Neural progenitor cell (in vitro differentiated cells): Measurements from ENCODE around the gene AQP12B. TPM values are rescaled to one million over a fixed set of nuclear protein-coding genes. Genes with fewer than 3 reads are reported as not detected.

Source experiments
- DNase-seq: peaks from one replicate; pipeline ENCODE4 v3.0.0-alpha.2; 2016; ENCODE audit warnings: low spot score
- H2AFZ ChIP-seq: fragments of 200-600 bp; sonication (generic); replicated peaks from 2 replicates; pipeline ENCODE4 v1.6.1; 2016; ENCODE audit warnings: antibody characterized with exemption
- H3F3A ChIP-seq: fragments of 200-600 bp; sonication (generic); 2 replicates; pipeline ENCODE4 v1.6.1; 2016; ENCODE audit warnings: antibody characterized with exemption, low read depth
- H3K27ac ChIP-seq: fragments of 200-600 bp; sonication (generic); 2 replicates; pipeline ENCODE4 v1.5.1; 2016; ENCODE audit warnings: mild to moderate bottlenecking
- H3K27me3 ChIP-seq: fragments of 200-600 bp; sonication (generic); 2 replicates; pipeline ENCODE4 v1.6.1; 2016; ENCODE audit warnings: mild to moderate bottlenecking, moderate library complexity
- H3K36me3 ChIP-seq: fragments of 200-600 bp; sonication (generic); 2 replicates; pipeline ENCODE4 v1.5.1; 2016
- H3K4me1 ChIP-seq: fragments of 200-600 bp; sonication (generic); 2 replicates; pipeline ENCODE4 v1.6.1; 2016; ENCODE audit warnings: mixed run types
- H3K4me2 ChIP-seq: fragments of 200-600 bp; sonication (generic); 2 replicates; pipeline ENCODE4 v1.6.1; 2016
- H3K4me3 ChIP-seq: fragments of 200-600 bp; sonication (generic); 2 replicates; pipeline ENCODE4 v1.5.1; 2016
- H3K79me2 ChIP-seq: fragments of 200-600 bp; sonication (generic); 2 replicates; pipeline ENCODE4 v1.6.1; 2016; ENCODE audit warnings: low read depth
- H3K9ac ChIP-seq: fragments of 200-600 bp; sonication (generic); 2 replicates; pipeline ENCODE4 v1.6.1; 2016
- H3K9me3 ChIP-seq: fragments of 200-600 bp; sonication (generic); 2 replicates; pipeline ENCODE4 v1.5.1; 2016; ENCODE audit warnings: low read depth
- H4K20me1 ChIP-seq: fragments of 200-600 bp; sonication (generic); 2 replicates; pipeline ENCODE4 v1.6.1; 2016; ENCODE audit warnings: low read depth
- H3K27ac Mint-ChIP-seq: 3 replicates; pipeline ENCODE4 v1.8.0; 2021; ENCODE audit warnings: mixed read lengths
- H3K27me3 Mint-ChIP-seq: 2 replicates; pipeline ENCODE4 v1.8.0; 2022; ENCODE audit warnings: low read depth, mild to moderate bottlenecking, inconsistent platforms, moderate library complexity, mixed read lengths; ENCODE audit not compliant: insufficient read depth
- H3K36me3 Mint-ChIP-seq: 3 replicates; pipeline ENCODE4 v1.8.0; 2021; ENCODE audit warnings: mixed read lengths
- H3K4me1 Mint-ChIP-seq: 3 replicates; pipeline ENCODE4 v1.8.0; 2021; ENCODE audit warnings: mixed read lengths
- H3K4me3 Mint-ChIP-seq: 3 replicates; pipeline ENCODE4 v1.8.0; 2021; ENCODE audit warnings: mild to moderate bottlenecking, moderate library complexity, mixed read lengths
- H3K9me3 Mint-ChIP-seq: 3 replicates; pipeline ENCODE4 v1.8.0; 2020; ENCODE audit warnings: mixed read lengths
- CTCF ChIP-seq: fragments of 200-600 bp; sonication (generic); IDR thresholded peaks from 2 replicates; pipeline ENCODE4 v1.5.1; 2017; ENCODE audit warnings: antibody characterized with exemption, mild to moderate bottlenecking
- EZH2 ChIP-seq: fragments of 200-600 bp; sonication (generic); IDR thresholded peaks from 2 replicates; pipeline ENCODE4 v1.6.1; 2017; ENCODE audit warnings: antibody characterized with exemption, mild to moderate bottlenecking, moderate library complexity
- EZH2phosphoT487 ChIP-seq: fragments of 200-600 bp; sonication (generic); IDR thresholded peaks from 2 replicates; pipeline ENCODE4 v1.6.1; 2017; ENCODE audit warnings: antibody characterized with exemption
- total RNA-seq: library from RNA; depleted of rRNA; stranded (reverse); fragments of >200 nt; gene quantifications from 2 replicates; pipeline ENCODE4 v1.2.3, GENCODE V29; 2015; ENCODE audit warnings: low replicate concordance

AQP12B gene
- total RNA-seq, 1 donor from 2014 or later, result not detected

- Histone ChIP-seq H3K4me1 (no peaks in the 10 kb centered on the region), H3K4me2 (no peak overlapping the region), H3K27ac (no peak overlapping the region), H3K9ac (no peak overlapping the region), H3K79me2 (no peaks in the 10 kb centered on the region), H3K27me3 (peaks cover 13% of the 10 kb centered on the region), H4K20me1 (no peaks in the 10 kb centered on the region), H2AFZ (no peak overlapping the region), H3K36me3 (no peaks in the 10 kb centered on the region), H3K9me3 (no peaks in the 10 kb centered on the region), H3K4me3 (no peak overlapping the region), H3F3A (no peaks in the 10 kb centered on the region)
- Mint-ChIP-seq H3K27ac (no peak overlapping the region), H3K4me1 (peaks cover 3% of the 10 kb centered on the region), H3K36me3 (no peaks in the 10 kb centered on the region), H3K9me3 (no peaks in the 10 kb centered on the region), H3K4me3 (no peak overlapping the region), H3K27me3 (peaks cover 4% of the 10 kb centered on the region)
- no peak for TF ChIP-seq EZH2phosphoT487
- no peak for DNase-seq
Measured at GRCh38 chr2:240672076-240672700, 10.5 kb downstream of the AQP12B start.

DNA sequence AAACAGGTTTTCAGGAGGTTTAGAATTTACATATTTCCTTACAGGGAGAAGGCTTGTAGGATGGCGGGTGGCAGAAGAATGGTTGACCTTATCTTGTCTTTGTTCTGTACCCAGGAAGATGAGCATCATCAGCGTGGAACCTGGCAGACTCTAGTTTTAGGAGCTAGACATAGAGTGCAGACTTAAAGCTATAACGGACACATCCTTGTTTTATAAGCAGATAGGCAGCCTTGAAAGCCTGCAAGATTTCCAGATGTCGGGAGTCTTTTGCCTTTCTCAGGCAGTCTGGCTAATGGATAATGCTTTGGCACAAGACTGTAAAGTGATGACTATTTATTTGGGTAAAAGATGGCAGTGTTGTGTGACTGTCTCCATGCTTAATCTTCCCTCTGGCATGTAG is 11.7 kb downstream of the AQP12B start:
- H3K36me3 Mint-ChIP-seq, result no peaks in the 10 kb centered on the region
- H3K27me3 Mint-ChIP-seq, result peaks cover 4% of the 10 kb centered on the region
- Histone ChIP-seq H3K9me3 (no peaks in the 10 kb centered on the region), H3K79me2 (no peaks in the 10 kb centered on the region), H3F3A (no peaks in the 10 kb centered on the region), H3K4me3 (no peak overlapping the region), H3K4me1 (no peaks in the 10 kb centered on the region), H2AFZ (no peak overlapping the region), H3K36me3 (no peaks in the 10 kb centered on the region), H3K27ac (no peak overlapping the region), H4K20me1 (no peaks in the 10 kb centered on the region), H3K9ac (no peak overlapping the region), H3K4me2 (no peak overlapping the region), H3K27me3 (peaks cover 25% of the 10 kb centered on the region)
- H3K27ac Mint-ChIP-seq, result no peak overlapping the region
- no peak for DNase-seq
- peaks cover 3% of the 10 kb centered on the region for H3K4me1 Mint-ChIP-seq
- no peak overlapping the region for H3K4me3 Mint-ChIP-seq
- no peaks in the 10 kb centered on the region for H3K9me3 Mint-ChIP-seq
- no peak for TF ChIP-seq EZH2phosphoT487
- no peak for TF ChIP-seq CTCF

GRCh38 chr2:240670402-240670801 is 12.3 kb downstream of the AQP12B start:
- no peak overlapping the region for H3K4me3 ChIP-seq
- TF ChIP-seq EZH2phosphoT487, result no peak
- no peak overlapping the region for H3K4me2 ChIP-seq
- H3K27ac Mint-ChIP-seq, result no peak overlapping the region
- H3K79me2 ChIP-seq, result no peaks in the 10 kb centered on the region
- no peak overlapping the region for H3K27ac ChIP-seq
- H3K27me3 Mint-ChIP-seq, result peaks cover 4% of the 10 kb centered on the region
- H3K4me1 Mint-ChIP-seq, result peaks cover 3% of the 10 kb centered on the region
- no peaks in the 10 kb centered on the region for H3K4me1 ChIP-seq
- H3K36me3 ChIP-seq, result no peaks in the 10 kb centered on the region
- no peaks in the 10 kb centered on the region for H3K9me3 Mint-ChIP-seq
- H3K36me3 Mint-ChIP-seq, result no peaks in the 10 kb centered on the region
- H3K9ac ChIP-seq, result no peak overlapping the region
- H2AFZ ChIP-seq, result no peak overlapping the region
- DNase-seq, result no peak
- no peaks in the 10 kb centered on the region for H3K9me3 ChIP-seq
- H4K20me1 ChIP-seq, result no peaks in the 10 kb centered on the region
- peaks cover 31% of the 10 kb centered on the region for H3K27me3 ChIP-seq
- H3F3A ChIP-seq, result no peaks in the 10 kb centered on the region
- H3K4me3 Mint-ChIP-seq, result no peak overlapping the region

DNA sequence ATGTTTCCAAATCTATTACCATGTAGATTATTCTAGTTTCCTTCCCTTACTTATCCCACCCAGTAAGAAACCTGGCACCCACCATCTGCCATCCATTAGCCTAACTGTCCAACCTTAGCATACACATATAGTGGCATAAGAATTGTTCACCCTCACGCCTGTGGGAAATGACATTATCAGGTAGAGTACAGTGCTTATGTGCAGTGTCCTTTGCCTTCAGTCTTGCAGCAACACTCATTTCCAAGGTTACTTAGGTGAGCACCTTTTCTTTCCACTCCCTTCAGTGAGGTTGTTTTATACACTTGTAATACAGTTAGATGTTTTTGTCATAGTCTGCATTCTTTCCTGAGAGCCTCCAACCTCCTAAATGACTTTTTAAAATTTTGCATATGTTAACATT is 18.1 kb downstream of the AQP12B start:
- Histone ChIP-seq H4K20me1 (no peaks in the 10 kb centered on the region), H3K9ac (no peak overlapping the region), H3K4me3 (no peak overlapping the region), H3F3A (no peaks in the 10 kb centered on the region), H3K4me2 (no peak overlapping the region), H3K27me3 (peaks cover 47% of the 10 kb centered on the region), H3K4me1 (no peaks in the 10 kb centered on the region), H3K27ac (no peak overlapping the region), H3K79me2 (no peaks in the 10 kb centered on the region), H3K9me3 (no peaks in the 10 kb centered on the region), H3K36me3 (no peaks in the 10 kb centered on the region), H2AFZ (no peak overlapping the region)
- no peak overlapping the region for H3K27ac Mint-ChIP-seq
- H3K4me1 Mint-ChIP-seq, result no peaks in the 10 kb centered on the region
- peaks cover 7% of the 10 kb centered on the region for H3K9me3 Mint-ChIP-seq
- H3K27me3 Mint-ChIP-seq, result no peaks in the 10 kb centered on the region
- TF ChIP-seq EZH2phosphoT487 (no peak), CTCF (no peak), EZH2 (no peak)
- DNase-seq, result no peak
- no peak overlapping the region for H3K4me3 Mint-ChIP-seq
- H3K36me3 Mint-ChIP-seq, result no peaks in the 10 kb centered on the region
